K562 (cell line): ENCODE results near the gene BMI1. TPM values are rescaled to one million over a fixed set of nuclear protein-coding genes. Genes with fewer than 3 reads are reported as not detected.

Experiments used
- ATAC-seq: fragments of 200-7000 bp; cut with Tn5 transposase; 3 replicates; pipeline ENCODE4 v1.9.1; 2020; ENCODE audit warnings: moderate library complexity
- BruUV-seq: library from RNA; stranded (reverse); fragments of 400-500 nt; replicated peaks from 2 replicates; lab custom pipeline; 2021; lab: Mats Ljungman, UMichigan
- CTCF ChIA-PET: fragments of 300-600 bp; formaldehyde crosslinking; extraction: SDS; loops from one replicate; lab custom pipeline; 2021; ENCODE audit warnings: low intra/inter-chr PET ratio; lab: Yijun Ruan, JAX
- POLR2A ChIA-PET: fragments of 300-600, 350-650 bp; sonication (Branson Sonifier 250); formaldehyde crosslinking; extraction: SDS; loops from one replicate; lab custom pipeline; 2021; ENCODE audit warnings: antibody characterized with exemption, inconsistent platforms; lab: Yijun Ruan, JAX
- DNase-seq, 4 experiments: peaks; one replicate each; pipeline versions ENCODE4 v3.0.0 to v3.0.0-alpha.2; 2011 to 2018; ENCODE audit warnings: low spot score in 3 of 4, mixed read lengths in 3 of 4; ENCODE audit errors: extremely low read depth in 1 of 4
- FAIRE-seq: peaks from 2 replicates; lab custom pipeline; 2011; peaks lifted over from hg19 to GRCh38; lab: Jason Lieb, UNC
- H2AFZ ChIP-seq: 2 replicates; pipeline ENCODE4 v1.6.0; 2011; ENCODE audit warnings: low read depth, low read length, control low read depth, inconsistent platforms
- H3K27ac ChIP-seq: fragments of 200-600 bp; 3 replicates; pipeline ENCODE4 v1.8.0; 2011; ENCODE audit warnings: low read depth, mild to moderate bottlenecking, control low read depth, inconsistent platforms, low read length, moderate library complexity, mixed read lengths; ENCODE audit errors: extremely low read depth
- H3K27me3 ChIP-seq, 2 experiments: fragments of 300-600 bp in 1 of 2; 2 replicates in 1 of 2; 3 replicates in 1 of 2; pipeline versions ENCODE4 v1.6.0 to v1.8.0; 2011; ENCODE audit warnings: inconsistent platforms in 2 of 2, low read length in 2 of 2, mild to moderate bottlenecking in 1 of 2, mixed read lengths in 1 of 2, moderate library complexity in 1 of 2; ENCODE audit not compliant: control insufficient read depth in 2 of 2, insufficient read depth in 2 of 2
- H3K36me3 ChIP-seq: fragments of 300-600 bp; 3 replicates; pipeline ENCODE4 v1.8.0; 2011; ENCODE audit warnings: mild to moderate bottlenecking, low read length, inconsistent platforms; ENCODE audit not compliant: control insufficient read depth, insufficient read depth
- H3K4me1 ChIP-seq, 2 experiments: fragments of 200-600 bp in 1 of 2; replicated peaks in 1 of 2; 2 replicates in 1 of 2; 3 replicates in 1 of 2; pipeline versions ENCODE4 v1.5.1 to v1.8.0; 2011; ENCODE audit warnings: inconsistent platforms in 2 of 2, low read length in 2 of 2, mild to moderate bottlenecking in 1 of 2, mixed read lengths in 1 of 2, moderate library complexity in 1 of 2; ENCODE audit not compliant: control insufficient read depth in 2 of 2, insufficient read depth in 2 of 2
- H3K4me2 ChIP-seq: 2 replicates; pipeline ENCODE4 v1.6.1; 2011; ENCODE audit warnings: low read length, control low read depth, inconsistent platforms, mixed read lengths; ENCODE audit not compliant: insufficient read depth
- H3K4me3 ChIP-seq: fragments of 200-600 bp; sonication (generic), shearing (Covaris generic); 2 replicates; pipeline ENCODE4 v1.5.1; 2016; ENCODE audit warnings: control low read depth, inconsistent platforms
- H3K79me2 ChIP-seq: fragments of 200-600 bp; 3 replicates; pipeline ENCODE4 v1.8.0; 2011; ENCODE audit warnings: low read length, inconsistent platforms; ENCODE audit not compliant: control insufficient read depth, insufficient read depth
- H3K9ac ChIP-seq, 2 experiments: 2 replicates each; pipeline versions ENCODE4 v1.6.0 to v1.6.1; 2011; ENCODE audit warnings: low read depth in 2 of 2, low read length in 2 of 2, control low read depth in 1 of 2, inconsistent platforms in 1 of 2, mild to moderate bottlenecking in 1 of 2, mixed read lengths in 1 of 2; ENCODE audit not compliant: insufficient read depth in 1 of 2
- H3K9me1 ChIP-seq: one replicate; pipeline ENCODE4 v1.6.0; 2011; ENCODE audit warnings: inconsistent platforms, mild to moderate bottlenecking, low read length, moderate library complexity; ENCODE audit not compliant: control insufficient read depth, insufficient read depth
- H3K9me3 ChIP-seq: replicated peaks from 2 replicates; pipeline ENCODE4 v1.5.1; 2011; ENCODE audit warnings: low read depth, low read length, inconsistent platforms; ENCODE audit not compliant: control insufficient read depth, insufficient read depth
- H4K20me1 ChIP-seq: replicated peaks from 2 replicates; pipeline ENCODE4 v1.6.1; 2011; ENCODE audit warnings: low read length, inconsistent platforms, mixed read lengths; ENCODE audit not compliant: control insufficient read depth, insufficient read depth
- ELF4 ChIP-seq: fragments of 450-650 bp; formaldehyde crosslinking; IDR thresholded peaks from 2 replicates; pipeline ENCODE4 v1.4.0; 2022; ENCODE audit warnings: missing genetic modification characterization
- KLF16 ChIP-seq: IDR thresholded peaks from 2 replicates; pipeline ENCODE4 v1.6.1; 2016; ENCODE audit warnings: antibody characterized with exemption
- MYC ChIP-seq, 2 experiments: fragments of 250-450 bp in 1 of 2; sonication (Bioruptor Pico) in 1 of 2; IDR thresholded peaks; 2 replicates each; pipeline versions ENCODE4 v1.5.1 to v1.6.1; 2012 to 2021; ENCODE audit warnings: low read depth in 2 of 2, borderline replicate concordance in 1 of 2, improper control_type of control experiment in 1 of 2, low read length in 1 of 2, mild to moderate bottlenecking in 1 of 2, moderate library complexity in 1 of 2
- SMAD3 ChIP-seq: fragments of 450-650 bp; formaldehyde crosslinking; conservative IDR thresholded peaks from 2 replicates; pipeline ENCODE4 v1.4.0; 2020; ENCODE audit warnings: mild to moderate bottlenecking
- ZNF583 ChIP-seq: fragments of 250-450 bp; sonication (Bioruptor Pico); IDR thresholded peaks from 2 replicates; pipeline ENCODE4 v1.4.0; 2020
- WGBS: fragments of 100-300 bp; shearing (Covaris generic); methylation state at CpG from one replicate; pipeline ENCODE4 v1.1.6; 2016; ENCODE audit warnings: low coverage, mixed read lengths; ENCODE audit not compliant: insufficient coverage; ENCODE audit errors: missing lambda C conversion rate; 5-methylcytosine and 5-hydroxymethylcytosine counted together
- in situ Hi-C: fragments of 300-500 bp; cut with MboI; formaldehyde crosslinking; loops from 4 replicates; pipeline ENCODE4 v1.15.0; 2018; ENCODE audit warnings: inconsistent platforms, mixed read lengths
- intact Hi-C: fragments of 100-400 bp; cut with micrococcal nuclease; formaldehyde crosslinking; loops from 2 replicates; pipeline ENCODE4 v1.14.2; 2022
- polyA plus RNA-seq, 8 experiments: library from polyadenylated mRNA; depleted of rRNA in 4 of 8; stranded (reverse) in 5 of 8; unstranded in 3 of 8; fragments of >200 nt; fragmentation: Nextera tagmentation in 2 of 8; fragmentation: Illumina TruSeq in 1 of 8; extraction: Ambion mirVana in 2 of 8; extraction: Trizol in 1 of 8; gene quantifications; 2 replicates each; pipeline versions ENCODE4 v1.2.1 to v1.2.3, GENCODE V29; 2011 to 2014; ENCODE audit warnings: inconsistent platforms in 1 of 8, missing spikeins in 1 of 8
- total RNA-seq, 7 experiments: library from RNA; depleted of rRNA in 6 of 7; stranded (reverse); fragments of >200 nt in 6 of 7; fragmentation: Illumina TruSeq in 2 of 7; extraction: Trizol in 2 of 7; gene quantifications; 2 replicates each; pipeline versions ENCODE4 v1.2.1 to v1.2.3, GENCODE V29; 2011 to 2021; ENCODE audit warnings: low replicate concordance in 1 of 7
- TF ChIP-seq, protein P1 (sequence below): fragments of 200-800 bp; sonication (Bioruptor generic); IDR thresholded peaks from 2 replicates; pipeline ENCODE4 v1.6.1; 2017; ENCODE audit warnings: missing genetic modification characterization, missing compliant biosample characterization
- TF ChIP-seq, protein P2 (sequence below): sonication (generic); formaldehyde crosslinking; IDR thresholded peaks from 2 replicates; pipeline ENCODE4 v1.5.0; 2020; ENCODE audit warnings: missing genetic modification reagents

The BMI1 gene
- total and polyA plus RNA-seq, 9 of the 15 experiments (the other 6 are each of a cell fraction or from before 2014, with no cell fraction given) = 21.4 to 103 (median 70.8) TPM

DNA sequence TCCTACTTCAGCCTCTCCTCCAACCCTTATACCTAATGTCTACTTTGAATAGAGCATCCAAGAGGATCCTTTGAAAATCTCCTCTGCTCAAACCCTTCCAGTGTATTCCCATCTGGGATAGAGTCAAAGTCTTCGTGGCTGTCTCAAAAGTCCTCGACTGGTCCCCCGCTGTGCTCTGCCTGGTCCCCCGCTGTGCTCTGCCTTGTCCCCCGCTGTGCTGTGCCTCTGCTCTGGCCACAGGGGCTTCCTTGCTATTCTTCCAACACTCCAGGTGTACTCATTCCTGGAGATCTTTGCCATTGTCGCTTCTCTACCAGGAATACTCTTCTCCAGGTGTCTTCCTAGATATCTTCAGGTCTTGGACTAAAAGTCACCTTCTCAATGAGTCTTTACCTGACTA, 40.8 kb upstream of the BMI1 start:
- no peak overlapping the region for H3K9ac ChIP-seq
- no peaks in the 10 kb centered on the region for H3K9me1 ChIP-seq
- no peak for TF ChIP-seq MYC (IDR thresholded peaks at IDR 0.05; ENCODE audit: low read depth, low read length)
- no peak for TF ChIP-seq MYC (CRISPR knock-in tag; IDR thresholded peaks at IDR 0.05; ENCODE audit: borderline replicate concordance, low read depth)
- no peak for TF ChIP-seq ELF4 (CRISPR knock-in tag)
- TF ChIP-seq SMAD3 (CRISPR knock-in tag) = no peak
- TF ChIP-seq, protein P1, sequence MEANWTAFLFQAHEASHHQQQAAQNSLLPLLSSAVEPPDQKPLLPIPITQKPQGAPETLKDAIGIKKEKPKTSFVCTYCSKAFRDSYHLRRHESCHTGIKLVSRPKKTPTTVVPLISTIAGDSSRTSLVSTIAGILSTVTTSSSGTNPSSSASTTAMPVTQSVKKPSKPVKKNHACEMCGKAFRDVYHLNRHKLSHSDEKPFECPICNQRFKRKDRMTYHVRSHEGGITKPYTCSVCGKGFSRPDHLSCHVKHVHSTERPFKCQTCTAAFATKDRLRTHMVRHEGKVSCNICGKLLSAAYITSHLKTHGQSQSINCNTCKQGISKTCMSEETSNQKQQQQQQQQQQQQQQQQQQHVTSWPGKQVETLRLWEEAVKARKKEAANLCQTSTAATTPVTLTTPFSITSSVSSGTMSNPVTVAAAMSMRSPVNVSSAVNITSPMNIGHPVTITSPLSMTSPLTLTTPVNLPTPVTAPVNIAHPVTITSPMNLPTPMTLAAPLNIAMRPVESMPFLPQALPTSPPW (CRISPR knock-in tag) = no peak
- no peak for TF ChIP-seq ZNF583 (CRISPR knock-in tag)
- TF ChIP-seq, protein P2, sequence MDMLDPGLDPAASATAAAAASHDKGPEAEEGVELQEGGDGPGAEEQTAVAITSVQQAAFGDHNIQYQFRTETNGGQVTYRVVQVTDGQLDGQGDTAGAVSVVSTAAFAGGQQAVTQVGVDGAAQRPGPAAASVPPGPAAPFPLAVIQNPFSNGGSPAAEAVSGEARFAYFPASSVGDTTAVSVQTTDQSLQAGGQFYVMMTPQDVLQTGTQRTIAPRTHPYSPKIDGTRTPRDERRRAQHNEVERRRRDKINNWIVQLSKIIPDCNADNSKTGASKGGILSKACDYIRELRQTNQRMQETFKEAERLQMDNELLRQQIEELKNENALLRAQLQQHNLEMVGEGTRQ = no peak
- no peak for TF ChIP-seq KLF16
- no peaks in the 10 kb centered on the region for H4K20me1 ChIP-seq
- BruUV-seq = no TSS peak
- H3K36me3 ChIP-seq = no peaks in the 10 kb centered on the region
- in situ Hi-C loops = no loop called here
- POLR2A ChIA-PET = interaction anchor here (1.2 to 1.5 kb wide), 2 partner anchors 9 to 12 kb away, joined by 3 to 5 read pairs; no protein-coding TSS in a partner anchor
- H3K9me3 ChIP-seq = no peaks in the 10 kb centered on the region
- ATAC-seq = peak; percentile 57
- H3K27me3 ChIP-seq = no peaks in the 10 kb centered on the region; a peak in 1 of 5 replicates
- no peak overlapping the region for H3K27ac ChIP-seq
- H2AFZ ChIP-seq = no peak overlapping the region
- CTCF ChIA-PET = no interaction called here
- intact Hi-C loops = no loop called here
- H3K79me2 ChIP-seq = no peaks in the 10 kb centered on the region
- peaks cover 0 to 4% of the 10 kb centered on the region in 2 experiments; a peak in 3 of 5 replicates for H3K4me1 ChIP-seq
- DNase-seq = no peak
- H3K4me2 ChIP-seq = no peak overlapping the region
- WGBS = 28% methylated on average over 6 of the region's 6 CpGs
- no peak for FAIRE-seq
- H3K4me3 ChIP-seq = no peak overlapping the region
